Nephron progenitor cell (in vitro differentiated cells): ENCODE results near the gene MAP2K5.

Experiments used
- DNase-seq: peaks from one replicate; pipeline ENCODE4 v3.0.0; 2021
- H3K27ac Mint-ChIP-seq: 2 replicates; pipeline ENCODE4 v1.8.0; 2021; ENCODE audit warnings: mild to moderate bottlenecking, moderate library complexity, mixed read lengths
- H3K27me3 Mint-ChIP-seq: 2 replicates; pipeline ENCODE4 v1.8.0; 2021; ENCODE audit warnings: mild to moderate bottlenecking, low read depth, mixed read lengths; ENCODE audit not compliant: poor library complexity
- H3K36me3 Mint-ChIP-seq: 2 replicates; pipeline ENCODE4 v1.8.0; 2021; ENCODE audit warnings: low read depth, mixed read lengths
- H3K4me1 Mint-ChIP-seq: 2 replicates; pipeline ENCODE4 v1.8.0; 2021; ENCODE audit warnings: mixed read lengths
- H3K4me3 Mint-ChIP-seq: 2 replicates; pipeline ENCODE4 v1.8.0; 2021; ENCODE audit warnings: mild to moderate bottlenecking, moderate library complexity, mixed read lengths
- H3K9me3 Mint-ChIP-seq: 2 replicates; pipeline ENCODE4 v1.8.0; 2021; ENCODE audit warnings: mild to moderate bottlenecking, moderate library complexity, mixed read lengths
- CTCF ChIP-seq: fragments of 200-600 bp; sonication (generic); IDR thresholded peaks from 2 replicates; pipeline ENCODE4 v1.5.0; 2021; ENCODE audit warnings: antibody characterized with exemption

MAP2K5 gene

GRCh38 chr15:67826717-67827561 lies 284.4 kb downstream of the MAP2K5 start:
- TF ChIP-seq CTCF, result no peak
- H3K36me3 Mint-ChIP-seq, result no peaks in the 10 kb centered on the region
- DNase-seq, result no peak
- H3K27ac Mint-ChIP-seq, result no peak overlapping the region
- peaks cover 88% of the 10 kb centered on the region for H3K27me3 Mint-ChIP-seq
- H3K4me3 Mint-ChIP-seq, result no peak overlapping the region
- no peaks in the 10 kb centered on the region for H3K9me3 Mint-ChIP-seq
- peaks cover 59% of the 10 kb centered on the region for H3K4me1 Mint-ChIP-seq

DNA sequence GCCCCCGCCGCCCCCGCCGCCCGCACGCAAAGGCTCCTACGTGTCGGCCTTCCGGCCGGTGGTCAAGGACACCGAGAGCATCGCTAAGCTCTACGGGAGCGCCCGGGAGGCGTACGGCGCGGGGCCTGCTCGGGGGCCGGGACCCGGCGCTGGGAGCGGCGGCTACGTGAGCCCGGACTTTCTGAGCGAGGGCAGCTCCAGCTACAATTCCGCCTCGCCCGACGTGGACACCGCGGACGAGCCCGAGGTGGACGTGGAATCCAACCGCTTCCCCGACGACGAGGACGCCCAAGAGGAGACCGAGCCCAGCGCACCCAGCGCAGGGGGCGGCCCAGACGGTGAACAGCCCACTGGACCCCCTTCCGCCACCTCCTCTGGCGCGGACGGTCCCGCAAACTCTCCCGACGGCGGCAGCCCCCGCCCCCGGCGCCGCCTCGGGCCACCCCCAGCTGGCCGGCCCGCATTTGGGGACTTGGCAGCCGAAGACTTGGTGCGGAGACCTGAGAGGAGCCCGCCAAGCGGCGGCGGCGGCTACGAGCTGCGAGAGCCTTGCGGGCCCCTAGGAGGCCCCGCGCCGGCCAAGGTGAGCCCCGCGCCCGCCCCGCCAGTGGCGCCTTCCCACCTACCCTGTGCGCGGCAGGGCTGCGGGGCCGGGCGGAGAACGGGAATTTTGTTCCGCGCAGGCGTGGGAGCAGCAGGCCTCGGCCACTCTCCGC lies 285.2 kb downstream of the MAP2K5 start:
- H3K27ac Mint-ChIP-seq, result no peak overlapping the region
- TF ChIP-seq CTCF, result no peak
- no peaks in the 10 kb centered on the region for H3K9me3 Mint-ChIP-seq
- peaks cover 88% of the 10 kb centered on the region for H3K27me3 Mint-ChIP-seq
- H3K4me1 Mint-ChIP-seq, result peaks cover 58% of the 10 kb centered on the region
- H3K36me3 Mint-ChIP-seq, result no peaks in the 10 kb centered on the region
- DNase-seq, result no peak
- no peak overlapping the region for H3K4me3 Mint-ChIP-seq

GRCh38 chr15:67828278-67828968 lies 285.9 kb downstream of the MAP2K5 start:
- H3K27me3 Mint-ChIP-seq, result peaks cover 90% of the 10 kb centered on the region
- no peak for DNase-seq
- H3K36me3 Mint-ChIP-seq, result no peaks in the 10 kb centered on the region
- no peaks in the 10 kb centered on the region for H3K9me3 Mint-ChIP-seq
- H3K27ac Mint-ChIP-seq, result no peak overlapping the region
- peak overlapping the region; percentile 73 for H3K4me3 Mint-ChIP-seq
- peaks cover 63% of the 10 kb centered on the region for H3K4me1 Mint-ChIP-seq
- no peak for TF ChIP-seq CTCF

DNA sequence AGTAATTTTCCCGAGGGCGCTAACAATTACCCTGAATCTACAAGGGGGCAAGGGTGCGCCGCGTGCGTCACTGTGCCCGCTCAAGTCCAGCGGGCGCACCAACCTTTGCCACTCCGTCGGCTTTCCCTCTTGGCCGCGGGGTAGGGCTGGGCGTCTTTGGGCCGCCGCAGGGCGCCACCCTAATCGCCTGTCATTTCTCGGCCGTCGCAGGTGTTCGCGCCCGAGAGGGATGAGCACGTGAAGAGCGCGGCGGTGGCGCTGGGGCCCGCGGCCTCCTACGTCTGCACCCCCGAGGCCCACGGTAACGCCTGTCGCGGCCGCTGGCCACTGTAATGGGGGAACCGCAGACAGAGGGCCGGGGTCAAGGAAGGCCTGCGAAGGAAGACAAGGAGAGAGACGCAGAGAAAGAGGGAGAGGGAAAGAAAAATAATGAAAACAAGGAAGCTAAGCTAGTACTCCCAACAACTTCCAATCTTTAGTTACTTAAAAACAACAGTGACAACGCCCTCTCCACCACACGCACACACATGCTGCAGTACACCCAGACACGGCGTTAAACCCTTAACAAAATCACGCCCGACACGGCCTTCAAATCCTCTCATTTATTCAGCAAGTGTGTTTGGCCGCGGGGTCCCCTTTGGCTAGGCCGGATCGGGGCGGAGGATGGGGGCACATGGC lies 286.6 kb downstream of the MAP2K5 start:
- no peak for DNase-seq
- H3K27ac Mint-ChIP-seq, result no peak overlapping the region
- TF ChIP-seq CTCF, result no peak
- peaks cover 63% of the 10 kb centered on the region for H3K4me1 Mint-ChIP-seq
- H3K27me3 Mint-ChIP-seq, result peaks cover 90% of the 10 kb centered on the region
- H3K4me3 Mint-ChIP-seq, result peak overlapping the region; percentile 75
- H3K36me3 Mint-ChIP-seq, result no peaks in the 10 kb centered on the region
- H3K9me3 Mint-ChIP-seq, result no peaks in the 10 kb centered on the region

DNA sequence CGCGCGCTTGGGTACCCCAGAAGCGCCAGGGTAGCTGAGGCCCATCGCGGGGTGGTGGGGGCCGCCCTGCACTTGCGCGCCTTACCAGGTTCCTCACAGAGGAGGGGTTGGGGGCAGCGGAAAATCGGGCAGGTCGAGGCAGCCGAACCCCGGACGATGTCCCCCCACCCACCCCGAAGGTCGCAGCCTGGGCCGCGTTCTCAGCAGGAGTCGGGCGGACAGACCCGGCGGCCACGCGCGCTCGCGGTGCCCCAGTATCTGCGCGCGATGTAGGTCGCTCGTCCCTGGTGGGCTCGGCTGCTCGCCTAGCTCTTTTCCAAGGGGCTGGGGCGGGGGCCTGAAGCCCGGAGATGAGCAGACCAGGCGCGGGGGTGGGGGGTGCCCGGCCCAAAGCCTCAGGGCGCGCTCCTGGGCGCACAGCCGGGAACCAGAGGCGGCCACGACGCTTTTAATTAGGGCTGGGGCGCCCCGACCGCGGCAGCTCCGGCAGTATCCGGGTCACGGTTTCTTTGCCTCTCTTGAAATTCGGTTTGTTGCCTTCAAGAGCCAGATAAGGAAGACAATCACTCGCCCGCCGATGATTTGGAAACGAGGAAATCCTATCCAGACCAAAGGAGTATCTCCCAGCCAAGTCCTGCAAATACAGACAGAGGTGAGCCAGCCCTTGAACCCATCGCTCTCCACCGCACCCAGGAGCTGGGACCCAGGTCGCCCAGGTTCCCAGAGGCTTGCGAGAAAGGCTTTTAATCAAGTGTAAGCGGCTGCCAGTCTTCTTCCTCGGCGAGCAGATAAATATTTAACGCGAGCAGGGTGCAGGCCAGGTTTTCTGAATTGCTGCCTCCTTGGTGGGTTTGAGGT lies 287.4 kb downstream of the MAP2K5 start:
- H3K27ac Mint-ChIP-seq, result no peak overlapping the region
- H3K27me3 Mint-ChIP-seq, result peaks cover 90% of the 10 kb centered on the region
- no peak for TF ChIP-seq CTCF
- peak overlapping the region; percentile 75 for H3K4me3 Mint-ChIP-seq
- peak; percentile 14 for DNase-seq
- no peaks in the 10 kb centered on the region for H3K9me3 Mint-ChIP-seq
- H3K36me3 Mint-ChIP-seq, result no peaks in the 10 kb centered on the region
- H3K4me1 Mint-ChIP-seq, result peaks cover 65% of the 10 kb centered on the region
